Lung (tissue), 12 donors: ENCODE results near the gene NPAS3. TPM values are rescaled to one million over a fixed set of nuclear protein-coding genes. Genes with fewer than 3 reads are reported as not detected.

ENCODE experiments used
- ATAC-seq: fragments of 200-7000 bp; cut with Tn5 transposase; one replicate; pipeline ENCODE4 v1.9.1; 2020; ENCODE audit warnings: moderate number of reproducible peaks; ENCODE audit not compliant: insufficient read depth, low FRiP score
- DNase-seq, 3 donors: peaks; one replicate each; pipeline ENCODE4 v3.0.0-alpha.2; 2013 to 2017
- H3K27ac ChIP-seq, 2 donors: one replicate each; pipeline ENCODE4 v1.5.1; 2013; ENCODE audit warnings: mild to moderate bottlenecking in 2 of 2, moderate library complexity in 2 of 2, control low read depth in 1 of 2, inconsistent platforms in 1 of 2, low read depth in 1 of 2, low read length in 1 of 2
- H3K27me3 ChIP-seq, 3 donors: one replicate each; pipeline ENCODE4 v1.5.1; 2013; ENCODE audit warnings: low read length in 2 of 3; ENCODE audit not compliant: control insufficient read depth in 3 of 3, insufficient read depth in 3 of 3
- H3K36me3 ChIP-seq, 4 donors: one replicate each; pipeline ENCODE4 v1.5.1; 2013; ENCODE audit warnings: low read length in 4 of 4, mild to moderate bottlenecking in 1 of 4, moderate library complexity in 1 of 4; ENCODE audit not compliant: control insufficient read depth in 4 of 4, insufficient read depth in 4 of 4
- H3K4me1 ChIP-seq, 5 donors: one replicate each; pipeline ENCODE4 v1.5.1; 2013; ENCODE audit warnings: low read length in 5 of 5, mild to moderate bottlenecking in 2 of 5, moderate library complexity in 1 of 5; ENCODE audit not compliant: control insufficient read depth in 5 of 5, insufficient read depth in 5 of 5
- H3K4me3 ChIP-seq: one replicate; pipeline ENCODE4 v1.5.1; 2013; ENCODE audit warnings: mild to moderate bottlenecking, control low read depth, moderate library complexity
- H3K9ac ChIP-seq, 2 donors: one replicate each; pipeline ENCODE4 v1.5.1; 2013; ENCODE audit warnings: low read length in 2 of 2, control low read depth in 1 of 2; ENCODE audit not compliant: insufficient read depth in 1 of 2
- H3K9me3 ChIP-seq, 4 donors: one replicate each; pipeline ENCODE4 v1.5.1; 2013; ENCODE audit warnings: low read length in 3 of 4, mild to moderate bottlenecking in 1 of 4, moderate library complexity in 1 of 4; ENCODE audit not compliant: control insufficient read depth in 4 of 4, insufficient read depth in 3 of 4
- CTCF ChIP-seq: IDR thresholded peaks from 2 replicates; pipeline ENCODE4 v1.5.1; 2012; ENCODE audit warnings: mild to moderate bottlenecking; ENCODE audit errors: control extremely low read depth, extremely low read depth
- WGBS, 2 donors: extraction: QIAGEN DNeasy Blood & Tissue Kit; methylation state at CpG; one replicate each; pipeline ENCODE4 v1.1.7; 2013; 5-methylcytosine and 5-hydroxymethylcytosine counted together
- polyA plus RNA-seq, 2 donors: library from polyadenylated mRNA; stranded (reverse); fragments of 200-250 nt; gene quantifications; one replicate each; pipeline ENCODE4 v1.2.1, GENCODE V29; 2013
- total RNA-seq, 2 donors: library from RNA; depleted of rRNA in 1 of 2; stranded (reverse); fragments of >200 nt in 1 of 2; gene quantifications; one replicate each; pipeline ENCODE4 v1.2.1, GENCODE V29; 2014 to 2021
- donor health status: control.
- donor health status: control.
- donor health status: Bipolar disorder and iron deficiency.
- donor health status: healthy.
- donor health status: DM: yes; HTN: yes; CAD: no.

The NPAS3 gene
- total and polyA plus RNA-seq, 4 donors: 0.13 to 0.48 (median 0.33) TPM

- DNase-seq (peak in 1 of 3 donors; percentile 4), ATAC-seq (no peak)
- H3K27ac ChIP-seq: no peak overlapping the region
- 75 to 77% methylated on average over 2 of the region's 2 CpGs for WGBS, 2 donors
- no peaks in the 10 kb centered on the region for H3K36me3 ChIP-seq
- peaks cover 0 to 12% (median 0%) of the 10 kb centered on the region in 5 donors for H3K4me1 ChIP-seq
- peaks cover 0 to under 1% (median 0%) of the 10 kb centered on the region in 3 donors for H3K27me3 ChIP-seq
- no peak overlapping the region for H3K4me3 ChIP-seq
- no peak for TF ChIP-seq CTCF
- H3K9me3 ChIP-seq: no peaks in the 10 kb centered on the region
- H3K9ac ChIP-seq: no peak overlapping the region
These were observed 39.8 kb upstream of the NPAS3 start for GRCh38 chr14:32898876-32899275.

- Histone ChIP-seq H3K4me3 (no peak overlapping the region), H3K9me3 (no peaks in the 10 kb centered on the region), H3K27ac (no peak overlapping the region), H3K27me3 (no peaks in the 10 kb centered on the region), H3K9ac (no peak overlapping the region), H3K36me3 (no peaks in the 10 kb centered on the region), H3K4me1 (peaks cover 0 to 12% (median 0%) of the 10 kb centered on the region in 5 donors)
- DNase-seq (peak in 1 of 3 donors; percentile 24), ATAC-seq (no peak)
- TF ChIP-seq CTCF: no peak
- 66 to 69% methylated on average over 3 of the region's 3 CpGs for WGBS, 2 donors
These were observed 38.1 kb upstream of the NPAS3 start for GRCh38 chr14:32900547-32900946.

- Histone ChIP-seq H3K27ac (no peak overlapping the region), H3K4me3 (no peak overlapping the region), H3K27me3 (peaks cover 0 to 5% (median 0%) of the 10 kb centered on the region in 3 donors), H3K4me1 (peaks cover 0 to 9% (median 0%) of the 10 kb centered on the region in 5 donors), H3K36me3 (no peaks in the 10 kb centered on the region), H3K9me3 (no peaks in the 10 kb centered on the region), H3K9ac (no peak overlapping the region)
- no peak for TF ChIP-seq CTCF
- WGBS, 2 donors: 88% methylated on average over 2 of the region's 2 CpGs
- ATAC-seq: no peak
- DNase-seq: no peak
These were observed 33.7 kb upstream of the NPAS3 start for GRCh38 chr14:32905013-32905412.

- Histone ChIP-seq H3K27me3 (peaks cover 0 to 5% (median 0%) of the 10 kb centered on the region in 3 donors), H3K4me3 (no peak overlapping the region), H3K36me3 (no peaks in the 10 kb centered on the region), H3K9me3 (no peaks in the 10 kb centered on the region), H3K27ac (no peak overlapping the region), H3K9ac (no peak overlapping the region), H3K4me1 (no peaks in the 10 kb centered on the region)
- ATAC-seq: no peak
- no peak for DNase-seq
- no peak for TF ChIP-seq CTCF
- 89 to 90% methylated on average over 2 to 3 of the region's 3 CpGs for WGBS, 2 donors
These were observed 32.0 kb upstream of the NPAS3 start for GRCh38 chr14:32906672-32907071.
